NCI-H1092 (cell line): Measurements from ENCODE around the gene SLC12A9.
"Not testable (repeated sequence)": the region's sequence is repeated elsewhere in the genome, so short reads cannot be mapped to it uniquely, and the experiment has no call there.

Source experiments
- DNase-seq: peaks from one replicate; lab custom pipeline; 2025; lab: John Stamatoyannopoulos, UW

The SLC12A9 gene

DNA sequence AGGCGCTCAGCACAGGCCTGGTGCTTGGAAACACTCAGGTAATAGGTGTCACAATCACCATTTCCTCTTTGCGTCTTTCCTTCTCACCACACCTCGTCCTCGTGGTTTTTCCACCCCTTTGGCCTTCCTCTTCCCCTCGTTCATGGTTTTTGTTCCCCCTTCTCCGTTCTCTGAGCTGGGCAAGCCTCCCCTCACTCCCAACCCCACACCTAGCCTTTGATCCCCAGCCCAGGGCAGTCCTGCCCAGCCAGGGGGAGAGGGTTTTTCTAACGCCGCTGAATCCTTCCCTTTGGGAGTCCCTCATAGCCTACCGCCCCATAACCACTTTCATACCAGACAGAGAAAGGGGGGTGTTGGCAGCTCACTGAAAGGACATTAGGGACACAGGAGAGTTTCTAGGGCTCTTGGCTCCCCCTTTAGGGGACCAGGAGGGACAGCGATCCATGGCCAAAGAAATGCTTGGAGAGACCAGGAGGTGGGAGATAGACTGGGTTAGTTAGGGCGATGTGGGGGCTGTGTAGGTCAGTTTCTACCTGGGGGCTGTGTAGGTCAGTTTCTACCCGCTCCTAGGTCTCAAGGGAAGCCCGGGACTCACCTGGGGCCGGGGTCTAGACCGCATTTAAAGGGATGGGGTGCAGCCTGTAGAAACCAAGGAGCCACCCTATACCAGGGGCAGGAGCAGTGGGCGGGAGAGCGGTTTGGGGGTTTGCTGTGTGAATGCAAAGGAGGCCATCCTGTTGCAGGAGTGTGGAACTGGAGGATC, 26.6 kb upstream of the SLC12A9 start:
- DNase-seq, result no peak

DNA sequence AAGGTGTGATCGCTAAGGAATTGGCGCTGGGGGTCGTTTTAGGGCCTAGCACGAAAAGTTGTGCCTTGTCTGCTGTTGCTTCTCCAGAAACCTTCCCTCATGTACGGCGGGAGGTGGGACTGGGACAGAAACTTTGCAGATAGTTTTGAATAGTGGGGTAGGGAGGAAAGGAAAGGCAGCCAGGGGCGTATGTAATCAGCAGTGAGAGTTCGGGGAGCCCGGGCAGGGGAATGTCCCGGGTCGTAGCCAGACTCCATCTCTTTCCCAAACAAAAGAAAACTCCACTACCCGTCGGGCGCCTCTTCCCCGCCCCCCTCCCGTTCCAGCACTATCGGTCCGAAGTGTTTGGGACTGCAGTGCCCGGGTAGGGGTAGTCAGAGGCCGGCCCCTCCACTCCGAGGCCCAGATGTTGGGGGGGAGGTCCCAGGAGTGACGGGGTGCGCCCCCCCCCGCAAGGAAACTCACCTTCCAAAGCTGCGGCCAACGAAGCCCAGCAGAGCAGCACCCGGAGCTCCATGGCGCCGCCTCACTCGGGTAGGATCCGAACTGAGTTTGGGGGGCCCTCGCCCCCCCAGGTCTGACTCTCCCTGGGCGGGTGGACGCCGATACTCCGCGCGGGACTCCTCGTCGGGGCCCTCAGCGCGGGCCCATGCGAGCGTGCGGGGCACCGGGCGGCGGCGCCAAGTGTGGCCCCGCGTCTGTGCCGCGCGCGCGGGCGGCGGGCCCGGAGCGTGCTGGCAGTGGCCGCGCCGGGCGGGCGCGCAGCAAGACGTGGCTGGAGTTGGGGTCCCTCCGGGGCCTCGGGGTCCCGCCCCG, 25.8 kb upstream of the SLC12A9 start:
- no peak for DNase-seq

DNA sequence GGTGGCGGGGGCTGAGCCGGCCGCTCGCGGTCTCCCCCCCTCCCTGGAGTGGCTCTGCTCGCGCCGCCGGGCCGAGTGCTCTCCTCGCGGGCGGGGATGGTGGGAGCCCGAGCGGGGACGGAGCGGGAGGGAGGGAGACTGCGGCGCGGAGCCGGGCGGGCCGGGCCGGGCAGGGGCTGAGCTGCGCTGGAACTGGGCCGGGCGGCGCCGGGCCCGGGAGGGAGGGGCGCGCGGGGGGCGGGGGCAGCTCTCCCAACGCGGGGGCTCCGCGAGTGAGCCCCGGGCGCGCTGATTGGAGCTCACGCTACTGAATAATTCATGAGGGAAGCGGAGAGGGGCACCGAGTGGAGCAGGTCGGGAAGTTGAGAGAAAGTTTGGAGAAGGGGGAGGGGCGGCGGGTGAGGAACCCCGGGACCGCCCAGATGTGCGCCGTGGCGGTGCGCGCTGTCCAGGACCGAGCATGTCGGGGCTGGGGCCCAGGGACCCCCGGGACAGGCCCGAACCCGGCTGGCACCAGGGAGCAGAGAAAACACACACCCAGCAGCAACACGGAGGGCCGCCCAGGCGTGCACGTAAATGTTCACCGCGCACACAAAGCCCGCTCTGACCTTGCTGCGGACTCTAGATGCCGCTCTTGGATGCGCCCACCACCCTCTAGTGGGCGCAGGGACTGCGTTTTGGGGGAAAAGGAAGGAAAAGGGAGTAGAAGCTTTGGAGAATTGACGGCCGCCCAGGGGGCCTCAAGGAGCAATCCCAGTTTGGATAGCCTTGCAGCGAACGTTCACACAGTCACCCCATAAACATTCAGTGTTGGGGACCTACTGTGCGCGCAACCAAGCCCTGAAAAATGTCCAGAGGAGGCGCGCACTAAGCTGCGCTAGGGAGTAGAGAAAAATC, 24.9 kb upstream of the SLC12A9 start, which contains the start of gene EPHB4:
Gene EPHB4, minus strand, starts transcription at position 194 of the 897 bp plus-strand sequence. CDS start 493 bp downstream, outside the sequence.
- DNase-seq, result no peak

DNA sequence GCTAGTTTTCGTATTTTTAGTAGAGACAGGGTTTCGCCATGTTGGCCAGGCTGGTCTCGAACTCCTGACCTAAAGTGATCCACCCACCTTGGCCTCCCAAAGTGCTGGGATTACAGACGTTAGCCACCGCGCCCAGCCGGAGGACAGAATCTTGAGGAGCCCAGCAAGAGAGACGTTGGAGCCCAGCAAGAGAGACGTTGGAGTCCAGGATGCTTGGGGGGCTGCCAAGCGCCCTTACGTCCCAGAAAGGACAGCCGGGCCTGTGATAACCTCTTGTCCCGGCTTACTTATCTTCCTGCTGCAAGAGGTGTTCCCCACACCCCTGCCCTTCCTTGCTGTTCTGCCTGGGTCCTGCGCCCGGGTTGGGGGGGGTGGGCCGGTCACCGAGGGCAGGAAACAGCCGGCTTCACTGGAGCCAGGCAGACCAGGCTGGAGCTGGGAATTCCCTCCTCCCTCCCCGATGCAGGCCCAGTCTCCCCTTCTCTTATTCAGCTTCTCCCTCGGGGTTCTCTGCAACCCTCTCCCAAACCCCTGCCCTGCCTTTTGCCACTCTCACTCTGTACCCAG, 23.3 kb upstream of the SLC12A9 start:
- DNase-seq, result no peak

- DNase-seq, result no peak
Measured at GRCh38 chr7:100830396-100830795, 22.1 kb upstream of the SLC12A9 start.

GRCh38 chr7:100832281-100832633, 20.3 kb upstream of the SLC12A9 start:
- DNase-seq, result no peak

DNA sequence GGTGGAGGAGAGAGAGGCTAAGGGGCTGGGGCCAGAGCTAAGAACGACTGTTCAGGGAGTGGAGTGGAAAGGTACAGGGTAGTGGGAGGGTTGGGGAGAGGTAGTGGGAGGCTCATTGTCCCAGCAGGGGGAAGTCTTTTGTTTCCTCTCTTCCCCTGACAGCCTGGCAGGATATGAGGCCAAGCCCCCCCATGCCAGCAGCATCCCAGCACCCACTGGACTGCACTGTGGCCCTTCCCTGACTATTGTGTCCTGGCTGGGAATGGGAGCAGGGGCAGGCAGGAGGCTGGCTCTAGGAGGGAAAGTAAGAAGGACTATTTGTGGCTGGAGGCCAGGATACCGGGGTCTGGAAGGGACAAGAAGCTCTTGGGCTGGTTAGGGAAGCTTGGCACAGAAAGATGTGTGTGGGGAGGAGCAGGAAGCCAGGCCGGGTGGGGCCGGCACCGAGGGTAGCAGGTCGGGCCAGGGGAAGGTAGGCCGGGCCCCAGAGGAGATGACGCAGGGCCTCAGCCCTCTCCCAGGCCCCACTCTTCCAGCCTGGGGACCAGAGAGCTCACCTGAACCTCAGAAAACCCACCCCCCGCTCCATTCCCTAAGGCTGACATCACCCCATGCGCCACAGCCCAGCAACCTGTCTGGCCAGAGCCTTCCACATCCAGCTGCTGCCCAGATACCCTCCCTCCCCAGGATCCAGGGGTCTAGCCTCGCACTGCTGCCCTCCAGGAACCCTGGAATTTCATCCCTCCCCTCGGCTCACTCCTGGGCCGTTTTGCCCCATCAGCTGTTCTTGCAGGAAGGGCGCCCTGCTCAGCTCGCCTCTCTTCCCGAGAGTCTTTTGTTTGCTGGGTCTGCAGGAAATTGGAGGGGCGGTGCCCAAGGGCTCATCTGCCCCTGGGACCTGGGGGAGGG, 16.4 kb upstream of the SLC12A9 start:
- no peak for DNase-seq

DNA sequence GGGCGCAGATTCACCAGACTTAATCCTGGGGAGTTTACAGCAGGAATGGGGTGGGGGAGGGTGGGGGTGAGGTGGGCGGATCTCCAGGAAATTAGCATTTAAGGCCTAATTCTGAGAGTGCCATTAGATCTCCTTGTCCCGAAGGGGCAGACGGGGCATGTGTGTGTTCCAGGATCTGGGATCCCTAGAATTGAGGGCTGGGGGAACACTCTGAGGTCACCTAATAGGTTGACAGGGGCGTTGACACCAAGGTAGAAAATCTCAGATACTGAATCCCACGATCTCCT, 15.8 kb upstream of the SLC12A9 start:
- DNase-seq, result no peak

GRCh38 chr7:100837099-100837836, 15.2 kb upstream of the SLC12A9 start:
- DNase-seq, result peak; percentile 68

GRCh38 chr7:100839361-100839760, 13.2 kb upstream of the SLC12A9 start:
- no peak for DNase-seq

DNA sequence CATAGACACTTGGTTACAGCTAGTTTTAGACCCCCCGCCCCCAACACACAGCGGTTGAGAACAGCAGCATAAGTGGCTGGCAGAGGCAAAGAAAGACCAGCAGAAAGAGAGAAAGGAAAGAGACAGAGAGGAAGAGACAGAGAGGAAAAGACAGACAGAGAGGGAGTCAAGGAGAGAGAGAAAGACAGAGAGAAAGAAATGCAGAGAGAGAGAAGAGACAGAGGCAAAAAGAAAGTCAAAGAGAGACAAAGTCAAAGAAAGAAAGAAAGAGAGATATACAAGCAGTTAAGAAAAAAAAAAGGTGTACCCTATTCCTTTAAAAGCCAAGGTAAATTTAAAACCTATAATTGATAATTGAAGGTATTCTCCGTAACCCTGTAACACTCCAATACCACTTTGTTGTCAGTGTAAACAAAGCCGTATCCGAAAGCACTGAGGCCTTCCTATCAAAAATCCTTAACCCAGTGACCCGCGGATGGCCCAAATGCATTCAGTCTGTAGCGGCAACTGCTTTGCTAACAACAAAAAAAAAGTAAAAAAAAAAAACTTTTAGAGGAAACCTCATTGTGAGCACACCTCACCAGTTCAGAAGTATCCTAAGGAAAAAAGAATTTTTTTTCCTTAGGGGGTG, 11.9 kb upstream of the SLC12A9 start:
- DNase-seq, result no peak

- DNase-seq, result no peak
Measured at GRCh38 chr7:100847360-100847759, 5.2 kb upstream of the SLC12A9 start.

- DNase-seq, result no peak
Measured at GRCh38 chr7:100854146-100854895, 1.8 kb downstream of the SLC12A9 start.

DNA sequence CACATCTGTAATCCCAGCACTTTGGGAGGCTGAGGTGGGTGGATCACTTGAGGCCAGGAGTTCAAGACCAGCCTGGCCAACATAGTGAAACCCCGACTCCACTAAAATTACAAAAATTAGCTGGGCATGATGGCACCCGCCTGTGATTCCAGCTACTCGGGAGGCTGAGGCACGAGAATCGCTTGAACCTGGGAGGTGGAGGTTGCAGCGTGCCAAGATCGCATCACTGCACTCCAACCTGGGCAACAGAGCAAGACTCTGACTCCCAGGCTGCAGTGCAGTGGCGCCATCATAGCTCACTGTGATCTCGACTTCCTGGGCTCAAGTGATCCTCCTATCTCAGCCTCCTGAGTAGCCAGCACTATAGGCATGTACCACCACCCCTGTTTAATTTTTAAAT, 2.4 kb downstream of the SLC12A9 start:
- DNase-seq, result not testable (repeated sequence)

GRCh38 chr7:100855515-100855914, 3.0 kb downstream of the SLC12A9 start:
- DNase-seq, result no peak

- DNase-seq, result no peak
Measured at GRCh38 chr7:100856871-100857282, 4.4 kb downstream of the SLC12A9 start.

DNA sequence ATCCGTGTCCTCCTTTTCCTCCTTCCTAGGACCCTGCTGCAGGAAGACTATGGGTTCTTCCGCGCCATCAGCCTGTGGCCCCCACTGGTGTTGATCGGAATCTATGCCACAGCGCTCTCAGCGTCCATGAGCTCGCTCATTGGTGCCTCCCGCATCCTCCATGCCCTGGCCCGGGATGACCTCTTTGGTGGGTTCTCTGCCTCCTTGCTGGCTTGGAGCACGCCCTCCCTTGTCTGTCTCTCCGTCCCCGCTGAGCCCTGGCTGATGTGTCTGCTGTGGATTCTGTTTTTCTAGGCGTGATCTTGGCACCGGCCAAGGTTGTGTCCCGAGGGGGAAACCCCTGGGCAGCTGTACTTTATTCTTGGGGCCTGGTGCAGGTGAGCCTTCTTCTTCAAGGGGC, 7.3 kb downstream of the SLC12A9 start:
- no peak for DNase-seq

- no peak for DNase-seq
Measured at GRCh38 chr7:100860702-100861615, 8.4 kb downstream of the SLC12A9 start.
